BE2C (cell line): ENCODE data around the gene CDH4. TPM values are rescaled to one million over a fixed set of nuclear protein-coding genes. Genes with fewer than 3 reads are reported as not detected.
A peak's percentile ranks its signal among the peaks of the same experiment; 100 is the strongest.

Source experiments
- DNase-seq: peaks from one replicate; pipeline ENCODE4 v3.0.0-alpha.2; 2020
- H3K27me3 ChIP-seq: fragments of 250-450 bp; sonication (Bioruptor Pico); 2 replicates; pipeline ENCODE4 v1.5.1; 2020; ENCODE audit warnings: mild to moderate bottlenecking
- H3K36me3 ChIP-seq: fragments of 250-450 bp; sonication (Bioruptor Pico); 2 replicates; pipeline ENCODE4 v1.5.1; 2020; ENCODE audit warnings: mild to moderate bottlenecking
- H3K4me1 ChIP-seq: fragments of 250-450 bp; sonication (Bioruptor Pico); 2 replicates; pipeline ENCODE4 v1.5.1; 2020
- H3K4me3 ChIP-seq: 2 replicates; pipeline ENCODE4 v1.5.1; 2011; ENCODE audit warnings: low read depth, low read length
- H3K9me3 ChIP-seq: fragments of 250-450 bp; sonication (Bioruptor Pico); 2 replicates; pipeline ENCODE4 v1.5.1; 2020
- CTCF ChIP-seq: IDR thresholded peaks from 2 replicates; pipeline ENCODE4 v1.5.1; 2012; ENCODE audit warnings: mild to moderate bottlenecking, low read depth, low read length
- polyA plus RNA-seq: library from polyadenylated mRNA; unstranded; fragments of >200 nt; gene quantifications from one replicate; pipeline ENCODE4 v1.2.1, GENCODE V29; 2012; ENCODE audit warnings: low read depth, missing spikeins; ENCODE audit not compliant: insufficient read length, insufficient read depth

Gene CDH4
- 0.68 TPM for polyA plus RNA-seq

GRCh38 chr20:61251529-61252393 lies at the start of gene CDH4:
CDH4 (plus strand) TSS chr20:61252261.
- H3K36me3 ChIP-seq: no peaks in the 10 kb centered on the region
- no peaks in the 10 kb centered on the region for H3K9me3 ChIP-seq
- no peaks in the 10 kb centered on the region; the same call in 1 of the 2 replicates for H3K4me1 ChIP-seq
- TF ChIP-seq CTCF: no peak
- peak within 1 kb of the TSS; percentile 31 for H3K4me3 ChIP-seq
- no peak for DNase-seq
- H3K27me3 ChIP-seq: peaks cover 46% of the 10 kb centered on the region

DNA sequence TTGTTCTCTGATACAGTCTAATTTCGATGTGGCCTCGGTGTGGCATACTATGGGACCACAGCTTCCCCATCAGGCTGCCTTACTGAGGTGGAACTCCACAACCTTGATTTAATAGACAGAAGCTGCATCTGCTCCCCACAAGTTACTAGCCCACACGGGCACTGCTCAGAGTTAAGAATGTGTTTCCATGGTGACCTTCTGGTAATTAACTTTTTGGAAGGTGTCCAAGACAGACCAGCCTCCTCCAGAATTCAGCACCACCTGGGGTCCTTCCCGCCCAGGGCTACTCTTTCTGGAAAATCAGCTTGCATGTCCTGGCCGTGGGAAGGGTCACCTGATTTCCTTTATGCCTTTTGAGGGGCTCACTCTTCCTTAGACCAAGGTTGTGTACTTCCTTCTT lies 48.7 kb upstream of the CDH4 start:
- Histone ChIP-seq H3K27me3 (no peaks in the 10 kb centered on the region), H3K36me3 (no peaks in the 10 kb centered on the region), H3K9me3 (no peaks in the 10 kb centered on the region), H3K4me3 (no peak overlapping the region), H3K4me1 (no peaks in the 10 kb centered on the region)
- DNase-seq: no peak
- TF ChIP-seq CTCF: no peak

GRCh38 chr20:61204206-61204605 lies 47.9 kb upstream of the CDH4 start:
- Histone ChIP-seq H3K4me1 (no peaks in the 10 kb centered on the region), H3K4me3 (no peak overlapping the region), H3K36me3 (no peaks in the 10 kb centered on the region), H3K27me3 (no peaks in the 10 kb centered on the region), H3K9me3 (no peaks in the 10 kb centered on the region)
- no peak for TF ChIP-seq CTCF
- DNase-seq: no peak

- no peak for DNase-seq
- H3K36me3 ChIP-seq: no peaks in the 10 kb centered on the region
- H3K9me3 ChIP-seq: no peaks in the 10 kb centered on the region
- no peaks in the 10 kb centered on the region for H3K4me1 ChIP-seq
- H3K4me3 ChIP-seq: no peak overlapping the region
- TF ChIP-seq CTCF: no peak
- H3K27me3 ChIP-seq: no peaks in the 10 kb centered on the region
Measured at GRCh38 chr20:61205769-61206168, 46.3 kb upstream of the CDH4 start.

- H3K4me1 ChIP-seq: no peaks in the 10 kb centered on the region
- no peaks in the 10 kb centered on the region for H3K36me3 ChIP-seq
- no peak for TF ChIP-seq CTCF
- no peak overlapping the region for H3K4me3 ChIP-seq
- H3K9me3 ChIP-seq: no peaks in the 10 kb centered on the region
- no peak for DNase-seq
- no peaks in the 10 kb centered on the region for H3K27me3 ChIP-seq
Measured at GRCh38 chr20:61210862-61211261, 41.2 kb upstream of the CDH4 start.

DNA sequence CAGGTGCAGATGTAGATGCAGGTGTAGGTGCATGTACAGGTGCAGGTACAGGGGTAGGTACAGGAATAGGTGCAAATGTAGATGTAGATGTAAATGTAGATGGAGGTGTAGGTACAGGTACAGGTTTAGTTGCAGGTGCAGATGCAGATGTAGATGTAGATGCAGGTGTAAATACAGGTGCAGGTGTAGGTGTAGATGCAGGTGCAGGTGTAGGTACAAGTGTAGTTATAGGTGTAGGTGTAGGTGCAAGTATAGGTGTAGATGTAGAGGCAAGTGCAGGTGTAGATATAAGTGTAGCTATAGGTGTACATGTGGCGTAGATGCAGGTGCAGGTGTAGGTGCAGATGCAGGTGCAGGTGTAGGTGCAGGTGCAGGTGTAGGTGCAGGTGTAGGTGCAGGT lies 34.2 kb upstream of the CDH4 start:
- Histone ChIP-seq H3K36me3 (no peaks in the 10 kb centered on the region), H3K4me3 (no peak overlapping the region), H3K27me3 (no peaks in the 10 kb centered on the region), H3K4me1 (no peaks in the 10 kb centered on the region), H3K9me3 (no peaks in the 10 kb centered on the region)
- DNase-seq: no peak
- no peak for TF ChIP-seq CTCF
